IMR-90 (cell line): ENCODE results near the gene POLR2L. TPM values are rescaled to one million over a fixed set of nuclear protein-coding genes. Genes with fewer than 3 reads are reported as not detected.
A peak's percentile ranks its signal among the peaks of the same experiment; 100 is the strongest.

Source experiments
- ATAC-seq: fragments of 200-7000 bp; cut with Tn5 transposase; 2 replicates; pipeline ENCODE4 v1.9.1; 2020; ENCODE audit warnings: low read depth, mild to moderate bottlenecking, moderate library complexity
- BruUV-seq: library from RNA; stranded (reverse); fragments of 400-500 nt; replicated peaks from 2 replicates; lab custom pipeline; 2021; lab: Mats Ljungman, UMichigan
- CTCF ChIA-PET: fragments of 300-600 bp; formaldehyde crosslinking; extraction: SDS; loops from one replicate; lab custom pipeline; 2021; ENCODE audit warnings: antibody characterized with exemption; lab: Yijun Ruan, JAX
- POLR2A ChIA-PET: fragments of 300-600 bp; sonication (Branson Sonifier 250); formaldehyde crosslinking; loops from one replicate; lab custom pipeline; 2022; ENCODE audit warnings: antibody characterized with exemption; ENCODE audit not compliant: unreplicated experiment; lab: Charles Lee
- DNase-seq: peaks from one replicate; pipeline ENCODE4 v3.0.0; 2013
- H2AFZ ChIP-seq: replicated peaks from 2 replicates; pipeline ENCODE3; 2013; ENCODE audit warnings: low read length, mild to moderate bottlenecking; ENCODE audit not compliant: poor library complexity
- H2AK5ac ChIP-seq: 2 replicates; pipeline ENCODE4 v1.6.1; 2013; ENCODE audit warnings: low read depth, low read length, inconsistent platforms
- H2AK9ac ChIP-seq: replicated peaks from 2 replicates; pipeline ENCODE3; 2013; ENCODE audit warnings: mild to moderate bottlenecking, low read depth, low read length, moderate library complexity; ENCODE audit not compliant: poor library complexity
- H2BK120ac ChIP-seq: 2 replicates; pipeline ENCODE4 v1.6.1; 2013; ENCODE audit warnings: low read depth, low read length, inconsistent platforms
- H2BK15ac ChIP-seq: 3 replicates; pipeline ENCODE4 v1.6.1; 2013; ENCODE audit warnings: low read depth, low read length, inconsistent platforms
- H2BK20ac ChIP-seq: 2 replicates; pipeline ENCODE4 v1.6.1; 2013; ENCODE audit warnings: low read depth, mild to moderate bottlenecking, inconsistent platforms, low read length, moderate library complexity
- H2BK5ac ChIP-seq: 2 replicates; pipeline ENCODE4 v1.6.1; 2013; ENCODE audit warnings: mild to moderate bottlenecking, low read depth, low read length, inconsistent platforms; ENCODE audit not compliant: poor library complexity, severe bottlenecking
- H3K14ac ChIP-seq: replicated peaks from 2 replicates; pipeline ENCODE4 v1.6.1; 2013; ENCODE audit warnings: low read depth, low read length, inconsistent platforms
- H3K18ac ChIP-seq: 2 replicates; pipeline ENCODE4 v1.6.1; 2013; ENCODE audit warnings: low read depth, low read length, control low read depth
- H3K23ac ChIP-seq: 2 replicates; pipeline ENCODE4 v1.6.1; 2013; ENCODE audit warnings: low read depth, low read length, inconsistent platforms
- H3K27ac ChIP-seq: 2 replicates; pipeline ENCODE4 v1.5.1; 2013; ENCODE audit warnings: mild to moderate bottlenecking, control low read depth, low read length; ENCODE audit not compliant: insufficient read depth
- H3K27me3 ChIP-seq: 2 replicates; pipeline ENCODE4 v1.6.1; 2013; ENCODE audit warnings: low read length; ENCODE audit not compliant: control insufficient read depth, insufficient read depth
- H3K36me3 ChIP-seq: 2 replicates; pipeline ENCODE4 v1.6.1; 2013; ENCODE audit warnings: low read length, mixed read lengths; ENCODE audit not compliant: control insufficient read depth, insufficient read depth
- H3K4ac ChIP-seq: 2 replicates; pipeline ENCODE4 v1.6.1; 2013; ENCODE audit warnings: low read depth, low read length, inconsistent platforms
- H3K4me1 ChIP-seq: 2 replicates; pipeline ENCODE4 v1.6.1; 2013; ENCODE audit warnings: low read length, mixed read lengths; ENCODE audit not compliant: control insufficient read depth, insufficient read depth
- H3K4me2 ChIP-seq: 2 replicates; pipeline ENCODE4 v1.6.1; 2013; ENCODE audit warnings: low read depth, mild to moderate bottlenecking, control low read depth, low read length, moderate library complexity
- H3K4me3 ChIP-seq: 2 replicates; pipeline ENCODE4 v1.5.1; 2013; ENCODE audit warnings: low read depth, mild to moderate bottlenecking, control low read depth, low read length, moderate library complexity; ENCODE audit not compliant: insufficient read depth
- H3K56ac ChIP-seq: 2 replicates; pipeline ENCODE4 v1.6.1; 2013; ENCODE audit warnings: low read length, inconsistent platforms; ENCODE audit not compliant: insufficient read depth; ENCODE audit errors: extremely low read depth
- H3K79me1 ChIP-seq, 2 experiments: 2 replicates each; pipeline ENCODE4 v1.6.1; 2013; ENCODE audit warnings: low read length in 2 of 2, inconsistent platforms in 1 of 2, low read depth in 1 of 2
- H3K9ac ChIP-seq: 2 replicates; pipeline ENCODE4 v1.6.1; 2013; ENCODE audit warnings: low read depth, low read length, control low read depth
- H3K9me1 ChIP-seq: 2 replicates; pipeline ENCODE4 v1.6.1; 2013; ENCODE audit warnings: low read length, inconsistent platforms; ENCODE audit not compliant: insufficient read depth
- H3K9me3 ChIP-seq: 2 replicates; pipeline ENCODE4 v1.6.1; 2013; ENCODE audit warnings: low read length; ENCODE audit not compliant: control insufficient read depth, insufficient read depth
- H4K20me1 ChIP-seq: 2 replicates; pipeline ENCODE4 v1.6.1; 2013; ENCODE audit warnings: low read length, inconsistent platforms; ENCODE audit not compliant: insufficient read depth
- H4K5ac ChIP-seq: 2 replicates; pipeline ENCODE4 v1.6.1; 2013; ENCODE audit warnings: mild to moderate bottlenecking, low read depth, low read length, control low read depth
- H4K8ac ChIP-seq, 2 experiments: 2 replicates each; pipeline ENCODE4 v1.6.1; 2013; ENCODE audit warnings: low read depth in 2 of 2, low read length in 2 of 2, control low read depth in 1 of 2, inconsistent platforms in 1 of 2
- H4K91ac ChIP-seq: 2 replicates; pipeline ENCODE4 v1.6.1; 2013; ENCODE audit warnings: low read depth, low read length, inconsistent platforms; ENCODE audit not compliant: insufficient read depth
- CEBPB ChIP-seq: IDR thresholded peaks from 2 replicates; pipeline ENCODE4 v1.6.1; 2012; ENCODE audit warnings: low read depth, low read length, improper control_type of control experiment
- CHD1 ChIP-seq: IDR thresholded peaks from 2 replicates; pipeline ENCODE4 v1.6.1; 2012; ENCODE audit warnings: low read depth, low read length, improper control_type of control experiment
- ELK1 ChIP-seq: fragments of 150-350 bp; IDR thresholded peaks from 2 replicates; pipeline ENCODE4 v1.6.1; 2016; ENCODE audit warnings: low read depth, mild to moderate bottlenecking, low read length, moderate library complexity, borderline replicate concordance
- FOS ChIP-seq: fragments of 150-350 bp; IDR thresholded peaks from 2 replicates; pipeline ENCODE4 v1.6.1; 2016; ENCODE audit warnings: low read depth, low read length
- MAFK ChIP-seq: IDR thresholded peaks from 2 replicates; pipeline ENCODE4 v1.6.1; 2012; ENCODE audit warnings: low read depth, low read length, improper control_type of control experiment
- MAZ ChIP-seq: IDR thresholded peaks from 2 replicates; pipeline ENCODE4 v1.6.1; 2012; ENCODE audit warnings: low read depth, mild to moderate bottlenecking, low read length, improper control_type of control experiment, moderate library complexity, borderline replicate concordance
- MXI1 ChIP-seq: IDR thresholded peaks from 2 replicates; pipeline ENCODE4 v1.6.1; 2012; ENCODE audit warnings: low read depth, mild to moderate bottlenecking, low read length, moderate library complexity, borderline replicate concordance
- NFE2L2 ChIP-seq: fragments of 150-350 bp; IDR thresholded peaks from 2 replicates; pipeline ENCODE4 v1.6.1; 2016; ENCODE audit warnings: low read depth, mild to moderate bottlenecking, low read length
- RAD21 ChIP-seq: IDR thresholded peaks from 2 replicates; pipeline ENCODE4 v1.6.1; 2012; ENCODE audit warnings: low read length, improper control_type of control experiment
- WGBS, 2 experiments: methylation state at CpG; one replicate each; pipeline versions ENCODE4 v1.1.5 to v1.1.7; 2013; ENCODE audit warnings: missing lambda C conversion rate in 2 of 2; ENCODE audit not compliant: insufficient read length in 1 of 2; ENCODE audit errors: extremely low coverage in 2 of 2; 5-methylcytosine and 5-hydroxymethylcytosine counted together
- dilution Hi-C: fragments of 300-500 bp; cut with HindIII; formaldehyde crosslinking; loops from one replicate; pipeline ENCODE4 v1.14.3; 2018; ENCODE audit warnings: low sequenced_read_pairs; ENCODE audit not compliant: unreplicated experiment
- in situ Hi-C: fragments of 300-500 bp; cut with MboI; formaldehyde crosslinking; loops from 3 replicates; pipeline ENCODE4 v1.14.3; 2019; ENCODE audit warnings: low sequenced_read_pairs, inconsistent platforms, mixed read lengths
- intact Hi-C: fragments of 100-400 bp; cut with micrococcal nuclease; formaldehyde crosslinking; loops from 2 replicates; pipeline ENCODE4 v1.10.0; 2022
- polyA plus RNA-seq, 3 experiments: library from polyadenylated mRNA; depleted of rRNA; stranded (reverse); fragments of >200 nt; gene quantifications; 2 replicates each; pipeline ENCODE4 v1.2.3, GENCODE V29; 2012; ENCODE audit warnings: low replicate concordance in 1 of 3
- total RNA-seq: library from RNA; depleted of rRNA; stranded (reverse); fragments of >200 nt; gene quantifications from 2 replicates; pipeline ENCODE4 v1.2.3, GENCODE V29; 2012

Gene POLR2L
- total and polyA plus RNA-seq, 2 of the 4 experiments (the other 2 are of a cell fraction), result 44.4 to 416 TPM

GRCh38 chr11:818396-819128, 23.8 kb downstream of the POLR2L start, which contains the start of gene PNPLA2:
Gene PNPLA2 (plus strand): TSS chr11:818914. CDS start chr11:819719, 805 bp downstream.
- ChIA-PET CTCF (no interaction called here), POLR2A (interaction anchor here (0.5 to 1.8 kb wide), 10 partner anchors 9 to 155 kb away, joined by 4 to 13 read pairs (median 4); partner anchors contain the start of genes CRACR2B, PIDD1 and RPLP2)
- in situ Hi-C loops (no loop called here), dilution Hi-C loops (no loop called here), intact Hi-C loops (no loop called here)
- peak within 1 kb of the TSS; percentile 76 for H4K91ac ChIP-seq
- peak; percentile 3 for ATAC-seq
- H2AK9ac ChIP-seq, result peak within 1 kb of the TSS; percentile 94
- H4K20me1 ChIP-seq, result peaks cover 30% of the 10 kb centered on the region
- 33% methylated on average over 1 of the region's 20 CpGs; no CpG with 5 or more reads in 1 of the 2 experiments for WGBS, 2 experiments
- no peaks in the 10 kb centered on the region for H3K9me3 ChIP-seq
- no peak within 1 kb of the TSS for H3K56ac ChIP-seq
- peaks cover 21% of the 10 kb centered on the region for H3K4me1 ChIP-seq
- peak within 1 kb of the TSS; percentile 59 to 83; a peak in 2 of 4 replicates for H4K8ac ChIP-seq
- peak within 1 kb of the TSS; percentile 95 for H2AFZ ChIP-seq
- H3K4me2 ChIP-seq, result peak within 1 kb of the TSS; percentile 82
- H3K23ac ChIP-seq, result no peak within 1 kb of the TSS
- H2BK15ac ChIP-seq, result peak within 1 kb of the TSS; percentile 13; the same call in 1 of the 3 replicates
- H3K9ac ChIP-seq, result peak within 1 kb of the TSS; percentile 78
- H2BK5ac ChIP-seq, result peak within 1 kb of the TSS; percentile 73
- H3K18ac ChIP-seq, result peak within 1 kb of the TSS; percentile 24; the same call in 1 of the 2 replicates
- peak within 1 kb of the TSS; percentile 67 for H3K27ac ChIP-seq
- DNase-seq, result no peak
- H3K4ac ChIP-seq, result peak within 1 kb of the TSS; percentile 37
- H3K36me3 ChIP-seq, result peaks cover 16% of the 10 kb centered on the region
- H2AK5ac ChIP-seq, result peak within 1 kb of the TSS; percentile 43; the same call in 1 of the 2 replicates
- H3K14ac ChIP-seq, result peak within 1 kb of the TSS; percentile 6; the same call in 1 of the 2 replicates
- peaks cover 22 to 32% of the 10 kb centered on the region in 2 experiments for H3K79me1 ChIP-seq
- BruUV-seq, result no TSS peak
- peaks cover 13% of the 10 kb centered on the region for H3K9me1 ChIP-seq
- TF ChIP-seq MAFK (no peak), ELK1 (no peak), CHD1 (no peak), MXI1 (no peak), RAD21 (no peak), MAZ (peak; percentile 8; the same call in 1 of the 2 replicates), NFE2L2 (no peak), CEBPB (peak; percentile 75), FOS (no peak)
- peak within 1 kb of the TSS; percentile 62 for H4K5ac ChIP-seq
- peak within 1 kb of the TSS; percentile 41; the same call in 1 of the 2 replicates for H2BK120ac ChIP-seq
- H2BK20ac ChIP-seq, result no peak within 1 kb of the TSS
- H3K4me3 ChIP-seq, result peak within 1 kb of the TSS; percentile 87
- H3K27me3 ChIP-seq, result no peaks in the 10 kb centered on the region
